GM21515 (cell line): ENCODE results near the gene C1QTNF12.
"Not testable (repeated sequence)": the region's sequence is repeated elsewhere in the genome, so short reads cannot be mapped to it uniquely, and the experiment has no call there.

Experiments used
- ATAC-seq: cut with Tn5 transposase; IDR thresholded peaks from one replicate; pipeline ENCODE4 v1.9.1; 2021; ENCODE audit not compliant: unreplicated experiment

C1QTNF12 gene

GRCh38 chr1:1259951-1260600 is 13.6 kb upstream of the C1QTNF12 start:
- ATAC-seq = no peak

- ATAC-seq = no peak
These were observed 13.0 kb upstream of the C1QTNF12 start for GRCh38 chr1:1259540-1259939.

- ATAC-seq = no peak
These were observed 12.6 kb upstream of the C1QTNF12 start for GRCh38 chr1:1259119-1259488.

- no peak for ATAC-seq
These were observed 10.7 kb upstream of the C1QTNF12 start for GRCh38 chr1:1256956-1257871.

GRCh38 chr1:1255611-1256010 is 9.1 kb upstream of the C1QTNF12 start:
- no peak for ATAC-seq

- no peak for ATAC-seq
These were observed 8.6 kb upstream of the C1QTNF12 start for GRCh38 chr1:1255078-1255477.

GRCh38 chr1:1254667-1254998 is 8.1 kb upstream of the C1QTNF12 start:
- no peak for ATAC-seq

- ATAC-seq = no peak
These were observed 7.6 kb upstream of the C1QTNF12 start for GRCh38 chr1:1253972-1254666.

- no peak for ATAC-seq
These were observed 6.8 kb upstream of the C1QTNF12 start for GRCh38 chr1:1253314-1253713.

- ATAC-seq = no peak
These were observed 4.3 kb upstream of the C1QTNF12 start for GRCh38 chr1:1250786-1251284.

- ATAC-seq = not testable (repeated sequence)
These were observed 1.7 kb upstream of the C1QTNF12 start for GRCh38 chr1:1248009-1248913.

GRCh38 chr1:1247341-1247913 is 905 bp upstream of the C1QTNF12 start:
- ATAC-seq = no peak

- ATAC-seq = no peak
These were observed 525 bp downstream of the C1QTNF12 start for GRCh38 chr1:1245817-1246576.

GRCh38 chr1:1245178-1245816 is 1.2 kb downstream of the C1QTNF12 start:
- no peak for ATAC-seq

- no peak for ATAC-seq
These were observed 2.2 kb downstream of the C1QTNF12 start for GRCh38 chr1:1244192-1244811.

- ATAC-seq = no peak
These were observed 2.7 kb downstream of the C1QTNF12 start for GRCh38 chr1:1243807-1244191.

GRCh38 chr1:1243266-1243660 is 3.3 kb downstream of the C1QTNF12 start:
- no peak for ATAC-seq

- no peak for ATAC-seq
These were observed 3.9 kb downstream of the C1QTNF12 start for GRCh38 chr1:1242461-1243265.
